H1 (cell line): Measurements from ENCODE around the gene CIITA. TPM values are rescaled to one million over a fixed set of nuclear protein-coding genes. Genes with fewer than 3 reads are reported as not detected.

Experiments
- CTCF ChIA-PET: fragments of 300-600 bp; sonication (Branson Sonifier 250); formaldehyde crosslinking; loops from one replicate; lab custom pipeline; 2021; ENCODE audit not compliant: partially characterized antibody; lab: Charles Lee
- POLR2A ChIA-PET: fragments of 300-600 bp; sonication (Branson Sonifier 250); formaldehyde crosslinking; loops from one replicate; lab custom pipeline; 2021; ENCODE audit warnings: inconsistent platforms; ENCODE audit not compliant: partially characterized antibody; lab: Charles Lee
- DNase-seq, 2 experiments: peaks; one replicate each; pipeline versions ENCODE4 v3.0.0 to v3.0.0-alpha.2; 2010 to 2022; ENCODE audit warnings: low spot score in 2 of 2, low read depth in 1 of 2, mixed read lengths in 1 of 2
- FAIRE-seq: peaks from 2 replicates; lab custom pipeline; 2011; peaks lifted over from hg19 to GRCh38; lab: Jason Lieb, UNC
- H2AFZ ChIP-seq: 2 replicates; pipeline ENCODE4 v1.8.1; 2012; ENCODE audit warnings: low read length, inconsistent platforms
- H2AK5ac ChIP-seq: 2 replicates; pipeline ENCODE4 v1.6.1; 2013; ENCODE audit warnings: low read depth, low read length
- H2BK120ac ChIP-seq: replicated peaks from 2 replicates; pipeline ENCODE3; 2013; ENCODE audit warnings: low read depth, low read length, inconsistent platforms
- H2BK12ac ChIP-seq: 2 replicates; pipeline ENCODE4 v1.6.1; 2013; ENCODE audit warnings: low read depth, low read length
- H2BK15ac ChIP-seq: 2 replicates; pipeline ENCODE4 v1.6.1; 2013; ENCODE audit warnings: low read length
- H2BK20ac ChIP-seq: 2 replicates; pipeline ENCODE4 v1.6.1; 2013; ENCODE audit warnings: low read length
- H2BK5ac ChIP-seq: 2 replicates; pipeline ENCODE4 v1.6.1; 2013; ENCODE audit warnings: low read depth, low read length
- H3K14ac ChIP-seq: 2 replicates; pipeline ENCODE4 v1.6.1; 2013; ENCODE audit warnings: inconsistent platforms; ENCODE audit not compliant: insufficient read length
- H3K18ac ChIP-seq: 2 replicates; pipeline ENCODE4 v1.6.1; 2013; ENCODE audit warnings: low read length; ENCODE audit errors: extremely low read depth
- H3K23ac ChIP-seq: 2 replicates; pipeline ENCODE4 v1.6.1; 2013; ENCODE audit warnings: inconsistent platforms; ENCODE audit not compliant: insufficient read length
- H3K23me2 ChIP-seq: 2 replicates; pipeline ENCODE4 v1.6.1; 2013; ENCODE audit warnings: low read depth, low read length
- H3K27ac ChIP-seq: 2 replicates; pipeline ENCODE4 v1.6.1; 2011; ENCODE audit warnings: low read depth, low read length, inconsistent platforms
- H3K27me3 ChIP-seq, 4 experiments: replicated peaks in 1 of 4; 1 replicate in 1 of 4; 2 replicates in 3 of 4; pipeline versions ENCODE4 v1.6.1 to v1.8.1; 2011 to 2013; ENCODE audit warnings: low read length in 3 of 4, mild to moderate bottlenecking in 3 of 4, inconsistent platforms in 2 of 4, mixed read lengths in 2 of 4, moderate library complexity in 1 of 4; ENCODE audit not compliant: control insufficient read depth in 3 of 4, insufficient read depth in 3 of 4; ENCODE audit errors: extremely low read depth in 1 of 4
- H3K36me3 ChIP-seq, 4 experiments: 2 replicates each; pipeline versions ENCODE4 v1.6.1 to v1.8.1; 2011 to 2013; ENCODE audit warnings: mild to moderate bottlenecking in 4 of 4, low read length in 3 of 4, moderate library complexity in 2 of 4, control low read depth in 1 of 4, inconsistent platforms in 1 of 4; ENCODE audit not compliant: insufficient read depth in 4 of 4, control insufficient read depth in 2 of 4
- H3K4ac ChIP-seq: replicated peaks from 2 replicates; pipeline ENCODE3; 2013; ENCODE audit warnings: low read length, low read depth, mixed read lengths, inconsistent platforms; ENCODE audit not compliant: insufficient read length
- H3K4me1 ChIP-seq, 4 experiments: replicated peaks in 1 of 4; 1 replicate in 1 of 4; 2 replicates in 3 of 4; pipeline versions ENCODE4 v1.6.1 to v1.8.1; 2011 to 2013; ENCODE audit warnings: low read length in 3 of 4, inconsistent platforms in 2 of 4, mixed read lengths in 1 of 4; ENCODE audit not compliant: insufficient read depth in 4 of 4, control insufficient read depth in 3 of 4
- H3K4me2 ChIP-seq, 2 experiments: 2 replicates each; pipeline versions ENCODE4 v1.6.1 to v1.8.1; 2011 to 2013; ENCODE audit warnings: low read depth in 2 of 2, low read length in 2 of 2, control low read depth in 1 of 2, inconsistent platforms in 1 of 2, mild to moderate bottlenecking in 1 of 2; ENCODE audit not compliant: insufficient read depth in 1 of 2
- H3K4me3 ChIP-seq, 4 experiments: fragments of 200-600, 300-600 bp in 1 of 4; sonication (generic), shearing (Covaris generic), sonication (Bioruptor Twin) in 1 of 4; 2 replicates each; pipeline versions ENCODE4 v1.5.1 to v1.8.1; 2011 to 2016; ENCODE audit warnings: low read length in 4 of 4, low read depth in 3 of 4, control low read depth in 2 of 4, inconsistent platforms in 2 of 4, mild to moderate bottlenecking in 2 of 4, mixed read lengths in 1 of 4, moderate library complexity in 1 of 4; ENCODE audit not compliant: insufficient read depth in 2 of 4; ENCODE audit errors: extremely low read depth in 1 of 4
- H3K56ac ChIP-seq: replicated peaks from 2 replicates; pipeline ENCODE3; 2013; ENCODE audit warnings: low read depth, mild to moderate bottlenecking, mixed read lengths, low read length, inconsistent platforms; ENCODE audit not compliant: insufficient read length
- H3K79me1 ChIP-seq: 2 replicates; pipeline ENCODE4 v1.6.1; 2013; ENCODE audit warnings: low read depth, low read length, control low read depth
- H3K79me2 ChIP-seq, 2 experiments: 2 replicates each; pipeline versions ENCODE4 v1.6.1 to v1.8.1; 2012 to 2013; ENCODE audit warnings: low read length in 2 of 2, mild to moderate bottlenecking in 2 of 2, inconsistent platforms in 1 of 2; ENCODE audit not compliant: insufficient read depth in 2 of 2, control insufficient read depth in 1 of 2
- H3K9ac ChIP-seq, 4 experiments: replicated peaks in 1 of 4; 1 replicate in 1 of 4; 2 replicates in 3 of 4; pipeline versions ENCODE4 v1.6.1 to v1.8.1; 2011 to 2013; ENCODE audit warnings: low read depth in 3 of 4, low read length in 3 of 4, control low read depth in 2 of 4, mild to moderate bottlenecking in 2 of 4, moderate library complexity in 2 of 4, inconsistent platforms in 1 of 4; ENCODE audit errors: extremely low read depth in 1 of 4
- H3K9me3 ChIP-seq, 2 experiments: 2 replicates each; pipeline versions ENCODE4 v1.6.1 to v1.8.1; 2012 to 2013; ENCODE audit warnings: mild to moderate bottlenecking in 2 of 2, moderate library complexity in 2 of 2, control low read depth in 1 of 2, inconsistent platforms in 1 of 2, low read depth in 1 of 2, low read length in 1 of 2, mixed read lengths in 1 of 2; ENCODE audit not compliant: insufficient read depth in 2 of 2
- H4K20me1 ChIP-seq, 2 experiments: replicated peaks in 1 of 2; 2 replicates each; pipeline versions ENCODE3 to v1.8.1; 2011 to 2013; ENCODE audit warnings: inconsistent platforms in 2 of 2, low read length in 2 of 2, mild to moderate bottlenecking in 1 of 2; ENCODE audit not compliant: insufficient read depth in 2 of 2, control insufficient read depth in 1 of 2
- H4K5ac ChIP-seq: 2 replicates; pipeline ENCODE4 v1.6.1; 2013; ENCODE audit warnings: low read length, low read depth, mixed read lengths, inconsistent platforms; ENCODE audit not compliant: insufficient read length
- H4K8ac ChIP-seq: 2 replicates; pipeline ENCODE4 v1.8.0; 2013; ENCODE audit warnings: mild to moderate bottlenecking, moderate library complexity, low read length, inconsistent platforms; ENCODE audit not compliant: insufficient read depth; ENCODE audit errors: extremely low read depth
- H4K91ac ChIP-seq: replicated peaks from 2 replicates; pipeline ENCODE3; 2013; ENCODE audit warnings: low read length, mixed read lengths, inconsistent platforms; ENCODE audit not compliant: insufficient read length
- CBX8 ChIP-seq: fragments of 300-800, 300-1000 bp; sonication (generic); IDR thresholded peaks from 2 replicates; pipeline ENCODE4 v1.7.1; 2016; ENCODE audit warnings: low read depth, low read length, borderline replicate concordance
- KDM1A ChIP-seq: fragments of 200-600, 300-600 bp; sonication (generic); IDR thresholded peaks from 2 replicates; pipeline ENCODE4 v1.7.1; 2016; ENCODE audit warnings: mild to moderate bottlenecking, low read length, borderline replicate concordance
- WGBS, 2 experiments: shearing (Covaris generic) in 1 of 2; methylation state at CpG; one replicate each; pipeline versions ENCODE4 v1.1.6 to v1.1.7; 2013 to 2015; ENCODE audit warnings: low lambda C conversion rate in 2 of 2, mixed read lengths in 2 of 2, inconsistent platforms in 1 of 2, low coverage in 1 of 2, missing lambda C conversion rate in 1 of 2; ENCODE audit not compliant: insufficient replicate concordance in 2 of 2, insufficient coverage in 1 of 2, insufficient read length in 1 of 2; ENCODE audit errors: extremely low coverage in 1 of 2, missing lambda C conversion rate in 1 of 2; 5-methylcytosine and 5-hydroxymethylcytosine counted together
- polyA plus RNA-seq, 7 experiments: library from polyadenylated mRNA; depleted of rRNA in 3 of 7; stranded (reverse) in 5 of 7; unstranded in 2 of 7; fragments of >200 nt in 5 of 7; fragments of 200-250 nt in 2 of 7; gene quantifications; 1 replicate in 5 of 7; 2 replicates in 1 of 7; 4 replicates in 1 of 7; pipeline versions ENCODE4 v1.2.1 to v1.2.3, GENCODE V29; 2011 to 2013; ENCODE audit warnings: missing spikeins in 2 of 7, mixed read lengths in 2 of 7
- total RNA-seq: library from RNA; stranded (reverse); fragmentation: NEBNext Ultra II Directional; extraction: Animal tissue kit (Norgen Biotek cat#: 25700); gene quantifications from 2 replicates; pipeline ENCODE4 v1.2.1, GENCODE V29; 2021

The CIITA gene
- total and polyA plus RNA-seq, 2 of the 8 experiments (the other 6 are each of a cell fraction or from before 2014, with no cell fraction given) = 0.07 to 0.17 TPM

DNA sequence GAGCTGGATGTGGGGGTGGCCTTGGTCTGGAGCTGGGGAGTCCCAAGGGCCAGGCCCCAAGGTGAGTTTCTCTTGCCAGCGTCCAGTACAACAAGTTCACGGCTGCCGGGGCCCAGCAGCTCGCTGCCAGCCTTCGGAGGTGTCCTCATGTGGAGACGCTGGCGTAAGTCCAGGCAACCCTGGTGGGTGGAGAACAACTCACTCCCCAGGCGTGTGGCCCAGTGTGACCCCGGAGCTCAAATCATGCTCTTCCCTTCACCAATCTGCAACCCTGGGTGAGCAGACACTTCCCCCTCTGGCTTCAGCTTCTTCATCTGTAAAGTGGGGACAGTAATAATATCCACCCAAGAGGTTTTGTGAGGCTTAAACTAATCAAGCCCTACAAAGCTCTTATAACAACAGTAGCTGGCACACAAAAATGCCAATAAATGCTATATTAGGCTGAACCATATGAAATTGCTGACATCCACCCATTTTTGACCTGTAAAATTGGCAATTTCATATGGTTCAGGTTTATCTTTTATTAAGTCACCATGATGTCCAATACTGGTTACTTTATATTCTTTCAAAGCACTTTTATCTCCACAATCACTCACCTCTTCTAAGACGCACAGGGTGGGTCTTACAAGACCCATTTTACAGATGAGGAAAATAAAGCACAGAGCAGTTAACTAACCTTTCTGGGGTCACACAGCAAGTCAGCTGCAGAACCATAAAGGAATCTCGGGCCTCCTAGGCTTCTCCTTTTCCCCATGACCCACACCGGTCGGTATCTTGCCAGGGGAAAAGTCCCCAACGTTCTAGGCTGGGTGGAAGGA lies 45.5 kb downstream of the CIITA start:
- CTCF ChIA-PET = interaction anchor here (0.9 to 8.1 kb wide), 8 partner anchors 10 to 177 kb away, joined by 3 to 82 read pairs (median 4); partner anchors contain the start of gene CIITA

More for the DNA sequence above, 45.5 kb downstream of the CIITA start:
- Histone ChIP-seq H3K56ac (no peak overlapping the region), H4K8ac (peak overlapping the region; percentile 17; the same call in 1 of the 2 replicates), H3K27ac (no peak overlapping the region), H3K14ac (no peak overlapping the region), H3K18ac (no peak overlapping the region), H2BK20ac (no peak overlapping the region), H3K4me1 (peaks cover 0 to 8% (median 0%) of the 10 kb centered on the region in 4 experiments; a peak in 2 of 7 replicates), H3K23me2 (no peaks in the 10 kb centered on the region), H3K79me2 (no peaks in the 10 kb centered on the region), H4K20me1 (peaks cover 0 to 5% of the 10 kb centered on the region in 2 experiments), H4K91ac (no peak overlapping the region), H3K4ac (no peak overlapping the region), H2BK15ac (no peak overlapping the region), H2BK5ac (no peak overlapping the region), H3K9ac (no peak overlapping the region), H4K5ac (no peak overlapping the region), H3K79me1 (no peaks in the 10 kb centered on the region), H2AFZ (no peak overlapping the region), H3K4me2 (no peak overlapping the region), H3K27me3 (peaks cover 0 to 3% (median 0%) of the 10 kb centered on the region in 4 experiments; a peak in 1 of 7 replicates), H2BK120ac (no peak overlapping the region), H2BK12ac (no peak overlapping the region), H3K9me3 (no peaks in the 10 kb centered on the region), H3K36me3 (peaks cover 0 to 3% (median 2%) of the 10 kb centered on the region in 4 experiments; a peak in 4 of 8 replicates), H3K23ac (no peak overlapping the region), H2AK5ac (no peak overlapping the region), H3K4me3 (no peak overlapping the region)
- FAIRE-seq = no peak
- DNase-seq = no peak
- TF ChIP-seq CBX8 (no peak), KDM1A (peak; percentile 88; the same call in 1 of the 2 replicates)
- WGBS, 2 experiments = 84% methylated on average over 14 of the region's 14 CpGs; no CpG with 5 or more reads in 1 of the 2 experiments
- POLR2A ChIA-PET = no interaction called here
